A673 (cell line): ENCODE data around the gene TCF25.

Experiments used
- EZH2 ChIP-seq: fragments of 200-600 bp; sonication (generic); IDR thresholded peaks from 2 replicates; pipeline ENCODE4 v1.6.1; 2017; ENCODE audit warnings: borderline replicate concordance, low read depth, mild to moderate bottlenecking, mixed read lengths, antibody characterized with exemption, low read length; ENCODE audit not compliant: poor library complexity, severe bottlenecking
- TF ChIP-seq, protein P1 (sequence below): fragments of 300-800, 200-600 bp; sonication (generic); conservative IDR thresholded peaks from 2 replicates; pipeline ENCODE4 v1.5.1; 2017; ENCODE audit warnings: low read depth, mild to moderate bottlenecking, antibody characterized with exemption, low read length, moderate library complexity, mixed read lengths

GRCh38 chr16:89911375-89911774, 38.0 kb downstream of the TCF25 start:
- TF ChIP-seq, protein P1, sequence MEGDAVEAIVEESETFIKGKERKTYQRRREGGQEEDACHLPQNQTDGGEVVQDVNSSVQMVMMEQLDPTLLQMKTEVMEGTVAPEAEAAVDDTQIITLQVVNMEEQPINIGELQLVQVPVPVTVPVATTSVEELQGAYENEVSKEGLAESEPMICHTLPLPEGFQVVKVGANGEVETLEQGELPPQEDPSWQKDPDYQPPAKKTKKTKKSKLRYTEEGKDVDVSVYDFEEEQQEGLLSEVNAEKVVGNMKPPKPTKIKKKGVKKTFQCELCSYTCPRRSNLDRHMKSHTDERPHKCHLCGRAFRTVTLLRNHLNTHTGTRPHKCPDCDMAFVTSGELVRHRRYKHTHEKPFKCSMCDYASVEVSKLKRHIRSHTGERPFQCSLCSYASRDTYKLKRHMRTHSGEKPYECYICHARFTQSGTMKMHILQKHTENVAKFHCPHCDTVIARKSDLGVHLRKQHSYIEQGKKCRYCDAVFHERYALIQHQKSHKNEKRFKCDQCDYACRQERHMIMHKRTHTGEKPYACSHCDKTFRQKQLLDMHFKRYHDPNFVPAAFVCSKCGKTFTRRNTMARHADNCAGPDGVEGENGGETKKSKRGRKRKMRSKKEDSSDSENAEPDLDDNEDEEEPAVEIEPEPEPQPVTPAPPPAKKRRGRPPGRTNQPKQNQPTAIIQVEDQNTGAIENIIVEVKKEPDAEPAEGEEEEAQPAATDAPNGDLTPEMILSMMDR, result no peak
- no peak for TF ChIP-seq EZH2
